ENCODE measurements around the gene UMAD1. TPM values are rescaled to one million over a fixed set of nuclear protein-coding genes. Genes with fewer than 3 reads are reported as not detected.

The UMAD1 gene
- total and polyA plus RNA-seq, 12 donors, result 7.4 to 77.4 (median 24.4) TPM

DNA sequence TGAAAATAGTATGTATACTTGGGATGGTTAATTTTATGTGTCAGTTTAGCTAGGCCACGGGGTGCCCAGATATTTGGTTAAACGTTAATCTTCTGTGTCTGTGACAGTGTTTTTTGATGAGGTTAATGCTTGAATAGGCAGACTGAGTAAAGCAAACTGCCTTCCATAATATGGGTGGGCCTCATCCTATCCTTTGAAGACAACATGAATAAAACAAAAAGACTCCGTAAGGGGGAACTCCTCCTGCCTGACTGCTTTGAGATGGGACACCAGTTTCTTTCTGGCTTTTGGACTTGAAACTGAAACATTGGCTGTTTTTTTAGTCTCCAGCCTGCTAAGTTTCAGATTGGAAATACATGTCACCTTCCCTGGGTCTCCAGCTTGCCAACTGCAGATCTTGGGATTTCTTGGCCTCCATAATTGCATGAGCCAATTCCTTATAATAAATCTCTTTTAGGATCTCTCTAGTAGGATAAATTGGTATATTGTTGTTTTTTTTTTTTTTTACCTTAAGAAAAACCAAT lies 268.1 kb downstream of the UMAD1 start:
- TF ChIP-seq, protein P1, sequence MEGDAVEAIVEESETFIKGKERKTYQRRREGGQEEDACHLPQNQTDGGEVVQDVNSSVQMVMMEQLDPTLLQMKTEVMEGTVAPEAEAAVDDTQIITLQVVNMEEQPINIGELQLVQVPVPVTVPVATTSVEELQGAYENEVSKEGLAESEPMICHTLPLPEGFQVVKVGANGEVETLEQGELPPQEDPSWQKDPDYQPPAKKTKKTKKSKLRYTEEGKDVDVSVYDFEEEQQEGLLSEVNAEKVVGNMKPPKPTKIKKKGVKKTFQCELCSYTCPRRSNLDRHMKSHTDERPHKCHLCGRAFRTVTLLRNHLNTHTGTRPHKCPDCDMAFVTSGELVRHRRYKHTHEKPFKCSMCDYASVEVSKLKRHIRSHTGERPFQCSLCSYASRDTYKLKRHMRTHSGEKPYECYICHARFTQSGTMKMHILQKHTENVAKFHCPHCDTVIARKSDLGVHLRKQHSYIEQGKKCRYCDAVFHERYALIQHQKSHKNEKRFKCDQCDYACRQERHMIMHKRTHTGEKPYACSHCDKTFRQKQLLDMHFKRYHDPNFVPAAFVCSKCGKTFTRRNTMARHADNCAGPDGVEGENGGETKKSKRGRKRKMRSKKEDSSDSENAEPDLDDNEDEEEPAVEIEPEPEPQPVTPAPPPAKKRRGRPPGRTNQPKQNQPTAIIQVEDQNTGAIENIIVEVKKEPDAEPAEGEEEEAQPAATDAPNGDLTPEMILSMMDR (IDR thresholded peaks at IDR 0.05), result no peak
- TF ChIP-seq POLR2A (IDR thresholded peaks at IDR 0.05), result no peak
- H3K36me3 ChIP-seq (replicated peaks in 1 of 2), result no peaks in the 10 kb centered on the region
- intact Hi-C loops (cut with DNase I), result no loop called here
- 86 to 93% (median 87%) methylated on average over 3 of the region's 3 CpGs for WGBS, 4 donors
- H3K9me3 ChIP-seq (replicated peaks in 1 of 3), result no peaks in the 10 kb centered on the region
- H3K27ac ChIP-seq, result no peak overlapping the region
- H3K4me1 ChIP-seq (replicated peaks in 1 of 2), result no peaks in the 10 kb centered on the region
- no peak overlapping the region for H3K4me3 ChIP-seq
- H3K27me3 ChIP-seq, result no peaks in the 10 kb centered on the region
- DNase-seq, result no peak

DNA sequence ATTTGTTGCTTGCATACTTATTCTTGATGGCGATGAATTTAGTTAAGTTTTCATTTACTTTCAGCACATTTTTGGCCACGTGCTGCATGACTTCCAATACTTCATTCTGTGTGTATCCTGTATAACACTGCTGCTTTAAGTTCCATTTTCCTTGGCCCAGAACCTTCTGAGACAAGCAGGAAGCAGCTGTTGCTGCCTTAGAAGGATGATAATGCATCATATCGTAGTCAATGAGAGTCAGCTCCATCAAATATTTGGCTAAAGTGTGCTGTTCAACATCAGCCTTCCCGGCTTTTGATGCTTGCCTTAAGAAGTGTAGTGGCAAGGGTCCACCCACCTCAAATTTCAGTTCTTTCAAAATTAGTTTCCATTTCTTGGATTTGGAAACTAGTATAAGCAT lies 268.8 kb downstream of the UMAD1 start:
- H3K9me3 ChIP-seq (replicated peaks in 1 of 3), result no peaks in the 10 kb centered on the region
- TF ChIP-seq, protein P1 (IDR thresholded peaks at IDR 0.05), result no peak
- H3K4me1 ChIP-seq (replicated peaks in 1 of 2), result no peaks in the 10 kb centered on the region
- WGBS, 4 donors, result 59 to 85% (median 71%) methylated on average over 4 of the region's 4 CpGs
- intact Hi-C loops (cut with DNase I), result no loop called here
- H3K27me3 ChIP-seq, result no peaks in the 10 kb centered on the region
- H3K27ac ChIP-seq, result no peak overlapping the region
- no peak overlapping the region for H3K4me3 ChIP-seq
- H3K36me3 ChIP-seq (replicated peaks in 1 of 2), result no peaks in the 10 kb centered on the region
- DNase-seq, result no peak

DNA sequence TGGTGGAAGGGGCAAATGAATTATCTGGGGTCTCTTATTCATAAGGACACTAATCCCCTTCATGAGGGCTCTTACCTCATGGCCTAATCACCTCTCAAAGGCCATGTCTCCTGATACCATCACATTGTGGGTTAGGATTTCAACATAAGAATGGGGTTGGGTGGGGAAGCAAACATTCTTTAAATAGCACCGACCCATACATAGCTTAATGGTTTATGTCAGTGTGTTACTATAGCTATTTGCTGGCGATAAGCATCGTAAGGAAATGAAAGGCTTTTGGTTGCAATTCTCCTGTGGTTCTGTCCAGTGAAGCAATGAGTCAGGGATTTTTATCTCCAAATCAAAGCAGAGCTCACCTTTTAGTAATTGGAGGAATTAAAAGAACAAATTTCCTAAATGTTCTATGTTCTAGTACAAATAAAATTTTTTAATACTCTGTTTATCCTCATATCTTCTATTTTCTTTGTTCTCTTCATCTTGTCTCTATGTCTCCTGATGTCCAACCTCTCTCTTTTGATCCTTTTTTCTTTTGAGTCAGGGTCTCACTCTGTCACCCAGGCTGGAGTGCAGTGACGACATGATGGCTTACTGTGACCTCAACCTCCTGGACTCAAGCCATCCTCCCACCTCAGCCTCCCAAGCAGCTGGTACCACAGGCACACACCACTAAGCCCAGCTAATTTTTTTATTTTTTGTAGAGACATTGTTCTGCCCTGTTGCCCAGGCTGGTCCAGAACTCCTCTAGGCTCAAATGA lies 271.0 kb downstream of the UMAD1 start:
- Histone ChIP-seq H3K36me3 (replicated peaks in 1 of 2) (no peaks in the 10 kb centered on the region), H3K4me1 (replicated peaks in 1 of 2) (no peaks in the 10 kb centered on the region)
- intact Hi-C loops (cut with DNase I), result no loop called here

DNA sequence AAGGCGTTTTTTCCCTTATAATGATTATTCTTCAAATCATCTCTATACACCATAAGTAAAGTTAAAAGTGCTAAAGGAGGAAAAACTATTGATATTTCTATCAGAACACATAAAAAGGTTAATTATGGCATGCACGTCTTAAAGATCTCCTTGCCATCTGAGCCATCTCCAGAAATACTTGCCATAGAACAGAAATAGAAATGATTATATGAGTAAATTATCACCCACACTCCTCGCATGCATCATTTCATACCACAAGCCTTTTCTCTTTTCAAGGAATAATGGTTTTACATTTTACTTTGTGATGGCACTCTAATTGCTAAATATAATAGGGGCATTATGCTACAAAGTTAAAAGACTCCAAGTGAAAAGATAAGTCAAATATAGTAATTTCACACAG lies 272.4 kb downstream of the UMAD1 start:
- 90 to 91% (median 90%) methylated on average over 3 of the region's 3 CpGs for WGBS, 4 donors

More for the DNA sequence above, 271.0 kb downstream of the UMAD1 start:
- Histone ChIP-seq H3K27me3 (no peaks in the 10 kb centered on the region), H3K4me3 (no peak overlapping the region), H3K27ac (no peak overlapping the region), H3K9me3 (replicated peaks in 1 of 3) (no peaks in the 10 kb centered on the region)
- WGBS, 4 donors, result 78 to 93% (median 83%) methylated on average over 4 of the region's 4 CpGs
- no peak for DNase-seq
- TF ChIP-seq, protein P1 (IDR thresholded peaks at IDR 0.05), result no peak
- TF ChIP-seq POLR2A (IDR thresholded peaks at IDR 0.05), result no peak

More for the DNA sequence above, 272.4 kb downstream of the UMAD1 start:
- Histone ChIP-seq H3K4me3 (no peak overlapping the region), H3K9me3 (replicated peaks in 1 of 3) (no peaks in the 10 kb centered on the region), H3K36me3 (replicated peaks in 1 of 2) (no peaks in the 10 kb centered on the region), H3K27ac (no peak overlapping the region), H3K4me1 (replicated peaks in 1 of 2) (no peaks in the 10 kb centered on the region), H3K27me3 (no peaks in the 10 kb centered on the region)
- DNase-seq, result no peak
- TF ChIP-seq, protein P1 (IDR thresholded peaks at IDR 0.05), result no peak
- no peak for TF ChIP-seq POLR2A (IDR thresholded peaks at IDR 0.05)
- intact Hi-C loops (cut with DNase I), result no loop called here
